NT2/D1 (cell line): ENCODE data around the gene EFNA3.

ENCODE experiments used
- SUZ12 ChIP-seq: IDR thresholded peaks from 2 replicates; pipeline ENCODE4 v1.6.1; 2011; ENCODE audit not compliant: insufficient read length, insufficient read depth; ENCODE audit errors: extremely low read depth
- YY1 ChIP-seq: IDR thresholded peaks from 2 replicates; pipeline ENCODE4 v1.6.1; 2011; ENCODE audit not compliant: insufficient read length, insufficient read depth
- ZNF274 ChIP-seq: IDR thresholded peaks from 2 replicates; pipeline ENCODE4 v1.6.1; 2011; ENCODE audit warnings: mild to moderate bottlenecking, low read depth, low read length

GRCh38 chr1:155113450-155113980, 34.9 kb downstream of the EFNA3 start:
- TF ChIP-seq ZNF274 = no peak
- no peak for TF ChIP-seq YY1
- TF ChIP-seq SUZ12 = no peak
